GM10266 (cell line): ENCODE data around the gene MAD1L1.

Experiments used
- DNase-seq: peaks from one replicate; pipeline ENCODE4 v3.0.0; 2012; ENCODE audit errors: extremely low spot score
- TF ChIP-seq, protein P1 (sequence below): IDR thresholded peaks from 2 replicates; pipeline ENCODE4 v1.5.1; 2012; ENCODE audit warnings: mild to moderate bottlenecking, low read depth; ENCODE audit not compliant: control insufficient read depth, insufficient read depth; ENCODE audit errors: missing control alignments

The MAD1L1 gene

DNA sequence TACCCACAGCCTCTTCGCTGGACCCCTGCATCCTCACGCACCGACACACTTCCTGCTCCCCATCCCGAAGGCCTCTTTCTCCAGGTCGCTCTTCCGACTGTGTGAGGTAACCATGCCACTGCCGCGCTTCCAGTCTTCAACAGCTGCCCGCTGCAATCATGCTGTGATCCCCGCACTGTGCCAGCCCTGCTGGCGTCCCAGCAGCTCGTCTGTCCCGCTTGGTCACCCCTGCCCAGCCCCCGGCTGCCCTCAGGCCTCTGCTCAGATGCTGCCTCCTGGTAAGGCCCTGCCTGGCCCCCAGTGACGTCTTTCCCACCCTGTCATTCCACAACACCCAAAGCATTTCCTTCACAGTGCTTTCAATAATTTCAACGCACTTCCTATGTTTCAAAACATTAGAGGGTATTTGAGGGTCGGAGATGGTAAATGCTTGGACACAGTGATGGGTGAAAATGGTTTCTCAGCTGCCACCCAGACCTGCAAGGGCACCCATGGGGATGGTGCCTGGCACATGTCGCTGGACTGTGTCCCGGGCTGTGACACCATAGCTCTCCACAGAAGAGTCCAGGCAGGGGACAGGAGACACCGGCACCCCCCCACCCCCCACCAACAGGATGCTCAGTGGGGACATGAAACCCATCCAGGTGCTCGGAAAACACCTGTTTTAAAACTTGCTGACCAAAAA lies 125.2 kb downstream of the MAD1L1 start:
- TF ChIP-seq, protein P1, sequence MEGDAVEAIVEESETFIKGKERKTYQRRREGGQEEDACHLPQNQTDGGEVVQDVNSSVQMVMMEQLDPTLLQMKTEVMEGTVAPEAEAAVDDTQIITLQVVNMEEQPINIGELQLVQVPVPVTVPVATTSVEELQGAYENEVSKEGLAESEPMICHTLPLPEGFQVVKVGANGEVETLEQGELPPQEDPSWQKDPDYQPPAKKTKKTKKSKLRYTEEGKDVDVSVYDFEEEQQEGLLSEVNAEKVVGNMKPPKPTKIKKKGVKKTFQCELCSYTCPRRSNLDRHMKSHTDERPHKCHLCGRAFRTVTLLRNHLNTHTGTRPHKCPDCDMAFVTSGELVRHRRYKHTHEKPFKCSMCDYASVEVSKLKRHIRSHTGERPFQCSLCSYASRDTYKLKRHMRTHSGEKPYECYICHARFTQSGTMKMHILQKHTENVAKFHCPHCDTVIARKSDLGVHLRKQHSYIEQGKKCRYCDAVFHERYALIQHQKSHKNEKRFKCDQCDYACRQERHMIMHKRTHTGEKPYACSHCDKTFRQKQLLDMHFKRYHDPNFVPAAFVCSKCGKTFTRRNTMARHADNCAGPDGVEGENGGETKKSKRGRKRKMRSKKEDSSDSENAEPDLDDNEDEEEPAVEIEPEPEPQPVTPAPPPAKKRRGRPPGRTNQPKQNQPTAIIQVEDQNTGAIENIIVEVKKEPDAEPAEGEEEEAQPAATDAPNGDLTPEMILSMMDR: no peak
- no peak for DNase-seq

DNA sequence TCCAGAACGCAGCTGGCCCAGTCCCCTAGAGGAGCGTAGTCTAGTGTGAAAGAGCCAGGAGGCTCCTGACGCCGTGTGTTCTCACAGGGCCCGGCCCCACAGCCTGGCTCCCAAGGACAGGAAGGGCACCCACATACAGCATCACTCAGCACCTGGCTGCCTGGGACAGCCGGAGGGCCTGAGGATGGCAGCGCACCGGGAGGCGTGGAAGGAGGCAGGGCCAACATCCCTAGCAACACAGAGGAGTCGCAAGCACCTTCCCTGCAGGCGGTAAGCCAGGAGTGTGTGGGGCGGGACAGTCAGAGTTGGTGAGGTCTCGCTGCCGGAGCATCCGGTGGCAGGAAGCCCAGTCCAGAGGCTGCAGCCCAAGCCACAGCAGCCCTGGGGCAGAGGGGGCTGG lies 125.8 kb downstream of the MAD1L1 start:
- DNase-seq: no peak
- TF ChIP-seq, protein P1: no peak

GRCh38 chr7:2106440-2106839 lies 126.3 kb downstream of the MAD1L1 start:
- TF ChIP-seq, protein P1: no peak

DNA sequence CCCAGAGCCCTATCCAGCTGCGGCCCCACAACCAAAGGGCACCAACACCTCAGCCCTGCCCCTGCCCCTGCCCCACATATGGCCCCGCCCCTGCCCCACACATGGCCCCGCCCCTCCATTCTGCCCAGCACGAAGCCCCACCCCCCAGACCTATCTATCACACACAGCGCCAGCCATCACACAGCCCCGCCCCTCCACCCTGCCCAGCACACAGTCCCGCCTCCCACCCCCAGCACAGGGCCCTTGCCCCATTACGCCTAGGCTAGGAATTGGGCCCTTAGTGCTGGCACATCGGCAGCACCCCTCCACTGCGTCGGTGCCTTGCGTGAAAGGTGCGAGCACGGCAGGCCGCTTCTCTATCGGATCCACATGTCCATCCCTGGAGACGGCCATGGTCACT lies 126.8 kb downstream of the MAD1L1 start:
- DNase-seq: no peak
- TF ChIP-seq, protein P1: no peak

More at GRCh38 chr7:2106440-2106839, 126.3 kb downstream of the MAD1L1 start:
- DNase-seq: no peak

DNA sequence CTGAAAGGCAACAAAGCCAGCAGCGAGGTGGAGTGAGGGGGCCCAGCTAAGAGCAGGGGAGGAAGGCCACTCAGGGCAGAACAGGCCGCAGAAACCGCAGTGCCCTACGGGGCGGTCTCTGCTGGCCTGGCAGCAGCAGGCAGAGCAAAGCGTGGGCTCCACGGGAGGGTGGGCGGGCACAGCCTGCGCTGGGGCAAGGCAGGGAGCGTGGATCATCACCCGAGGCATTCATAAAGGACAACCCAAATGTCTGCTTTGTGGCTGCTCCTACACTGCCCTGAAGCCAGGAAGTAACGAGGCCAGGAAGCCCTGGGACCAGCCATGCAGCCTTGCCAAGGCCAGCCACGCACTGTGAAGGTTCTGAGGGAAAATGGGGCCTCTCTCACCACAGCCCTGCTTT lies 127.5 kb downstream of the MAD1L1 start:
- TF ChIP-seq, protein P1: no peak
- no peak for DNase-seq

DNA sequence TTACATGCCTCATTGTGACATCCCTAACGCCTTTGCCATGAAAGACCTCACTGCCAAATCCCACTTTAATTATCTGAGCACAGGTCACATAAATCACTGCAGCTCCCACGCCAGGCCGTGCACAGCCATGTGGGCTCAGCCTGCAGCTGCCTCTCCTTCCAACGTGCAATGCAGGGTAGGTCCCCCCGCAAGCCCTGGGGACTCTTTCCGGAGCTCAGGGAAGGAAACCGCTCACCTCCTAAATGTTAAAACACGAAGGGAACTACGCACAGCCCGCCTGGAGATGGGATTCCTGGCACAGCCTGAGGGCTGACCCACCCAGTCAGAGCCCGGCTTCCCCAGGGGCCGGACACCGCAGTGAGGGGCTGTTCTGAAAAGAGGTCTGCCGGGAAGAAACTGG lies 128.0 kb downstream of the MAD1L1 start:
- TF ChIP-seq, protein P1: no peak
- no peak for DNase-seq

DNA sequence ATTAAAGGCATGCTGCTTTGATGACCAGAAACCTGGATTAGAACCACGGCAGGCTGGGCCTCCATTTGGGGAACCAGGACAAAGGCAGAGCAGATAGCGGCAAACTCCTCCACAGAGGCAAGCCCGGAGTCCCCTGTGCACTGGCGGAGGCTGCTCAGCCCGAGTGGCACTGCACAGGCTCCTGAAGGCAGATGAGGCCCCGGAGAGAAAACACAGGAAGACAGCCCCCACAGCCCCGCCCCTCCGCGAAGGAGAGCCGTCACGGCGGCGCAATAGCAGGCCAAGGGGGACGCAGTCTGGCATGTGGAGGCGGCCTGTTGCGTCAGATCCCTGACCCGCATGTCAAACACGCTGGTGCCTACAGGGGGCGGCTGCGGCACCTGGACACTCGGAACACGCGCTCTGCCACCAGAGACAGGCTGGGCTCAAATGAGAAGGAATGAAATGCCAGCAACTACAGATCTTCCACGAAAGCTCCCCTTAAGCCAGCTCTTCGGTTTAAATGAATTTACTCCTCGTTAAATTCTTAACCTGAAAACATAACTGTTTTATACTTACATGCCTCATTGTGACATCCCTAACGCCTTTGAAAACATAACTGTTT lies 128.5 kb downstream of the MAD1L1 start:
- peak; percentile 86 for DNase-seq

More for the DNA sequence above, 128.5 kb downstream of the MAD1L1 start:
- TF ChIP-seq, protein P1: peak; percentile 45
